PC-9 (cell line): ENCODE measurements around the gene FAU.
A peak's percentile ranks its signal among the peaks of the same experiment; 100 is the strongest.

Experiments
- CTCF ChIP-seq: fragments of 200-600 bp; sonication (generic); conservative IDR thresholded peaks from 2 replicates; pipeline ENCODE4 v1.6.1; 2017; ENCODE audit warnings: mixed run types, antibody characterized with exemption, mild to moderate bottlenecking, moderate library complexity
- EZH2 ChIP-seq: fragments of 200-600 bp; sonication (generic); IDR thresholded peaks from 2 replicates; pipeline ENCODE4 v1.8.0; 2017; ENCODE audit warnings: antibody characterized with exemption, low read depth

- TF ChIP-seq CTCF: 0 out of 2 replicates have a peak, but pooled peaks have one; percentile 0
- TF ChIP-seq EZH2: no peak
These were observed 11.2 kb upstream of the FAU start for GRCh38 chr11:65132988-65133700.
